Stimulated activated CD8-positive, alpha-beta memory T cell treated with anti-CD3 and anti-CD28 coated beads, Interleukin-4, amount 100 ng/mL, for 1 hour (primary cell): ENCODE measurements around the gene FAM81A.

Source experiments
- DNase-seq, 2 donors: peaks; one replicate each; pipeline ENCODE4 v3.0.0-alpha.2; 2020; ENCODE audit warnings: low read depth in 2 of 2, low spot score in 1 of 2

FAM81A gene

DNA sequence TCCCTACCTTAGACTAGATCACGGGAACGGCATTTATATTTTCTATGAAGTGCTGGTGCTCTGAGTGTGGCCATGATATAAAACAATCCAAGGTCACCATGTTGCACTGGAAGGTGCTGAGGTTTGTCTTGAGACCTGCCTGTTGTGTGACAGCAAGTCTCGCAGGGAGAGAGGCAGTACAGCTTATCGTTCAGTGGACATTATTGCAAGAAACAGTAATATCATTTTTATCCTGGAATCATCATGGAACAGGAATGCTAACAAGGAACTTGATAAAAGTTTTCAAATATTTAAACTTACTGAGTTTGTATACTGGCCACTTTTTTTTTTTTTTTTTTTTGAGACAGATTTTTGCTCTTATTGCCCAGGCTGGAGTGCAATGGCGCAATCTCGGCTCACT is 133.6 kb downstream of the FAM81A start:
- DNase-seq, result no peak
